ENCODE measurements around the gene MLN.
A peak's percentile ranks its signal among the peaks of the same experiment; 100 is the strongest.

DNA sequence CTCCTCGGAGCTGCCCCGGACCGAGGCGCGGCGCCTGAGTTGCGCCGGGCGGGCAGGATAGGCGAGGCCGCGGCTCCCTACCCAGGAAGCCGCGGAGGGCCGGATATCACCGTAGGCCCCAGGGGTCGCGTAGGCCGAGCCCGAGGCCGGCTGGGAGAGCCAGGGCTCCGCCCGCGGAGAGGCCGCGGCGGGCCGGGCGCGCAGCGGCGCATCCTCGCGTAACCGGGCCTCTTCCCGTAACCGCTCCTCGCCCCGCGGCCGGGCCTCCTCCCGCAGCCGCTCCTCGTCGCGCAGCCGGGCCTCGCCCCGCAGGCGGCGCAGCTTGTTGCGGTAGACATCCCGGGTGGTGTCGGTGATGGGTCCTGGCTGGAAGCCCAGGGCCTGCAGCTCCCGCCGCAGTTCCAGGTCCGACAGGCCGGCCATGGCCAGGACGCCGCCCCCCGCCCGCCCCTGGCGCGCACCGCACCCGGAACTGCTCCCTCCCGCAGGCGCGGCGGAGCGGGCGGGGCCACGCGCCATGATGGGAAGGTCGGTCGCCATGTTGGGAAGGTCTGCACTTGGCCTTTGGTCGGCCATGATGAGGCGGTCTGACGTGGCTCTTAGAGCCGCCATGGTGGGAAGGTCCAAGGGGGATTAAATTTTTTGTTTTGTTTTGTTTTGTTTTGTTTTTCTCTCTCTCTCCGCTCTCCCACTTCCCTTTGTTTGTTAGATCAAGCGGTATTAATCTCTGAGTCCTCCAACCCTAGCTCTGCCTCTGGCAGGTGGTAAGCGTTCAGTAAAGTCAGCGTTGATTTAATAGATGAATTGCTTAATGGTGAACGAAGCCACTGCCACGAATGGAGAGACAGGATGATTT is 14.9 kb downstream of the MLN start, which contains the start of gene LEMD2:
- TF ChIP-seq, protein P1, sequence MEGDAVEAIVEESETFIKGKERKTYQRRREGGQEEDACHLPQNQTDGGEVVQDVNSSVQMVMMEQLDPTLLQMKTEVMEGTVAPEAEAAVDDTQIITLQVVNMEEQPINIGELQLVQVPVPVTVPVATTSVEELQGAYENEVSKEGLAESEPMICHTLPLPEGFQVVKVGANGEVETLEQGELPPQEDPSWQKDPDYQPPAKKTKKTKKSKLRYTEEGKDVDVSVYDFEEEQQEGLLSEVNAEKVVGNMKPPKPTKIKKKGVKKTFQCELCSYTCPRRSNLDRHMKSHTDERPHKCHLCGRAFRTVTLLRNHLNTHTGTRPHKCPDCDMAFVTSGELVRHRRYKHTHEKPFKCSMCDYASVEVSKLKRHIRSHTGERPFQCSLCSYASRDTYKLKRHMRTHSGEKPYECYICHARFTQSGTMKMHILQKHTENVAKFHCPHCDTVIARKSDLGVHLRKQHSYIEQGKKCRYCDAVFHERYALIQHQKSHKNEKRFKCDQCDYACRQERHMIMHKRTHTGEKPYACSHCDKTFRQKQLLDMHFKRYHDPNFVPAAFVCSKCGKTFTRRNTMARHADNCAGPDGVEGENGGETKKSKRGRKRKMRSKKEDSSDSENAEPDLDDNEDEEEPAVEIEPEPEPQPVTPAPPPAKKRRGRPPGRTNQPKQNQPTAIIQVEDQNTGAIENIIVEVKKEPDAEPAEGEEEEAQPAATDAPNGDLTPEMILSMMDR (IDR thresholded peaks at IDR 0.05) = peak in 1 of 6 experiments; percentile 17
- peak; percentile 82 to 87 for TF ChIP-seq POLR2A (IDR thresholded peaks at IDR 0.05)

All from Peyer's patch (tissue), 4 donors.